OCI-LY3 (cell line): ENCODE measurements around the gene TXK.

Experiments
- CTCF ChIP-seq: fragments of 200-600, 300-600 bp; sonication (generic); IDR thresholded peaks from 2 replicates; pipeline ENCODE4 v1.5.1; 2014; ENCODE audit warnings: antibody characterized with exemption, low read length, low read depth
- EZH2phosphoT487 ChIP-seq: fragments of 200-600 bp; shearing (Covaris generic); IDR thresholded peaks from 2 replicates; pipeline ENCODE4 v1.6.1; 2018; ENCODE audit warnings: antibody characterized with exemption, mixed run types, low read depth

DNA sequence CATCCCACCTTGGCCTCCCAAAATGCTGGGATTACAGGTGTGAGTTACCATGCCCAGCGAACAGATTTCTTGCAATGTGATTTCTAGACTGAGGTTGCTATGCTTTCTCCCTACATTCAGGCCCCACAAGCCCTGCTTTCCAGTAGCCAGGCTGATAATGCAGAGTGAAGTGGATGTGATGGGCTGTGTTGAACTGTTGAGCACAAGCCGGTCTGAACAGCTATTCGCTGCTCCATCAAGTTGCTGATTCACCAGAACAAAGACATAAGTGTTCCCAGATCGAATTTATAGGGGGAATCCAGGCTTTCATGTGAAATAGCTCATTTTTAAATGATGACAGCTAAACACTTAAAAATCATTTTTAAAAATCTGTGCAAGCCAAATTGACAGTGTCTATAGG, 109.5 kb downstream of the TXK start:
- TF ChIP-seq CTCF, result no peak
- no peak for TF ChIP-seq EZH2phosphoT487
